IPS-NIHi7 (cell line): Measurements from ENCODE around the gene IMPDH2.

Experiments used
- DNase-seq: peaks from one replicate; pipeline ENCODE4 v3.0.0; 2012; ENCODE audit warnings: mixed read lengths; ENCODE audit errors: extremely low spot score

IMPDH2 gene

GRCh38 chr3:49028673-49029562 is at the start of gene IMPDH2:
TSS of gene IMPDH2 (minus strand) at chr3:49029398. CDS start at chr3:49029350, 48 bp downstream.
- DNase-seq: peak; percentile 90

DNA sequence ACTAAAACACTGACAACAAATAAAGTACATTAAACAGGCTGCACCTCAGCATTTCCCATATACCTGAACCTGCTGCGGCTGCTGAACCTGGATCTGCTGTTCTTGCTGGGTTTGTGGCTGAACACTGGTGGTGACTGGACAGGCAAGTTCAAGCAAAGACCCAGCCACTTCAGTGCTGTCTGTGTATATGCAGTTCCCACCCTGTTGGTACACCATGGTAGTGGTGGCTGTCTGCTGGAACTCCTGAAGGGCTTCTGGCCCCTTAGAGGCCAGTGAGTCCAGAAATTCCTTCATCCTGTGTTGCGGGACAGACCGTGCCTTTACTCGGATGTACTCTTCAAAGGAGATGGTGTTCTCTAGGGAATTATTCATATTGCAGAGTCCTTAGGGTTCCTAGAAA is 47.4 kb upstream of the IMPDH2 start:
- no peak for DNase-seq

- DNase-seq: no peak
Observed at GRCh38 chr3:49076116-49076515, 46.9 kb upstream of the IMPDH2 start.

DNA sequence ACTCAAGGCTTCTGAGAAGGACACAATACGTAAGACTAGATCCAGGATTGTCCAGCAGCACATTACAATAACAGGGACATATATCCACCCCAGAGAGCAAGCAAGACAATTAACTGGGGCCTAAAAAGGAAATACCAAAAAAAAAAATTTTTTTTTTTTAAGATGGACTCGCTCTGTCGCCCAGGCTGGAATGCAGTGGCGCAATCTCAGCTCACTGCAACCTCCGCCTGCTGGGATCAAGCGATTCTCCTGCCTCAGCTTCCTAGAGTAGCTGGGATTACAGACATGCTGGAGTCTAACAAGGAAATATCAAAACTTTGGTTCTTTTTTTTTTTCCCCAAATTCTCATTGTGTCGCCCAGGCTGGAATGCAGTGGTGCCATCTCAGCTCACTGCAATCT is 28.8 kb upstream of the IMPDH2 start:
- DNase-seq: no peak

DNA sequence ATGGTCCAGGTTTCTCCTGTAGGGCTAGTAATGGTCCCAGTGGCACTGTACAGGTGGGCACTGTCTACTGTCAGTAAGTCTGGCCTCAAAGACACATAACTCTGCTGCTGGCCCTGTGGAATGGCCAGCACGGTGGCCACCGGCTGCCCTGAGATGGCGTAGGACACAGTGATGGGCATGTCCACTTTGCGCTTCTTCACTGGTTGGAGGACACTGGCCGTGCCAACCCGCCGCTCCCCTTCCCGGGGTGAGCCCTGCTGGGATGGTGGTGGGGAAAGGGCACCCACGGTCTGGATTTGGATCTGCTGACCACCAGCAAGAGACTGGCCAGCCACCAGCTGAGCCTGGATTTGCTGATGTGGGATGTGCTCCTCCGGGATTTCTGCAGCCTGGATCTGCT is 28.1 kb upstream of the IMPDH2 start:
- no peak for DNase-seq

GRCh38 chr3:49054344-49054862 is 25.2 kb upstream of the IMPDH2 start:
- DNase-seq: no peak

GRCh38 chr3:49053543-49053942 is 24.3 kb upstream of the IMPDH2 start:
- DNase-seq: no peak

- no peak for DNase-seq
Observed at GRCh38 chr3:49035281-49035680, 6.1 kb upstream of the IMPDH2 start.

DNA sequence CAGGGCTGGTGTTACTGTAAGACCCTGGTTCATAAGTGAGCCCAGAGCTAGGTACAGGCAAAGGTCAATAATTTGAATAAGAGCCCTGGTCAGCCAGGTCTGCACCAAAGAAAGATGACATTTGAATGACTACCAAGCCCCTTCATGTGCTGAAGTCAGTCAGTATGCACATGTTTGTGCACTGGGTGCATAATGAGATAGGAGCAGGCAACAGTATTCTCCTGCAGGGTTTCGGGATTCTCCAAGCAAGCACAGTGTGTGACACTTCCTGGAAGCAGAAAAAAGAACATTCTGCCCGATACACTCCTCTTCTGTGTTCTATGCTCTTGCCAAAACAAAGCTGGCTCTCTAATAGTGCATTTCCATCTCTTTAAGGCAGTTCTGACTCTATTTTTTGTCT is 5.5 kb upstream of the IMPDH2 start:
- no peak for DNase-seq

- DNase-seq: no peak
Observed at GRCh38 chr3:49032646-49033304, 3.6 kb upstream of the IMPDH2 start.

GRCh38 chr3:49030321-49030720 is 1.1 kb upstream of the IMPDH2 start:
- DNase-seq: no peak

DNA sequence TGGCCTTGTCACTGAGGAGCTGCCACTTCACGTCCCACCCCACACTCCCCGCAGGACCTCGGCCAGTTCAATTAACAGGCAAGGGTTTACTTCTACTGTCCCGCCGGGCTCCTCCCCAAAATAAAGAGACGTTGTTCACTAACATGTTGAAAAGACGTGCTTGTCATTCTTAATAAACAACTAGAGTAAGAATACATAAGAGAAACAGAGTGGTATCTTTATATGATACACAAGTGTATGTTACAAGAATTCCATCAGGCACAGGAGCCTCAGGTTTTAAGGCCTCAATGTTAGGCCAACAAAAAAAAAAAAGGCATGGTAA is 326 bp upstream of the IMPDH2 start:
- DNase-seq: no peak

DNA sequence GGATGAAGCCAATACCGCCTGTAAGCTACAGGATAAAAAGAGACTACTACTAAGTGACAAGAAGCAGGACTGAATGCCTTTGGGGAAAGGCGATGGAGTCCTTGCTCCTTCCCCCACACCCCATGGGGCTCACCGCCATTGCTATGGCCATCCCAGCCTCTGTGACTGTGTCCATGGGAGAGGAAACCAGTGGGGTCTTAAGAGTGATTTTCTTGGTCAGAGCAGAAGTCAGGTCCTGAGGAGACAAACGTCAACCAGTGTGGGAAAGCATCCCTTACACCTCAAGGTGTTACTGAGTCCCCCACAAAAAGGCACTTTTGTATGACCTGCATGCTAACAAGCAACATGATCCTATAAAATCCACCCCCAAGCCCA is 913 bp downstream of the IMPDH2 start:
- DNase-seq: no peak

GRCh38 chr3:49027634-49028033 is 1.6 kb downstream of the IMPDH2 start:
- no peak for DNase-seq

GRCh38 chr3:49026536-49026935 is 2.7 kb downstream of the IMPDH2 start:
- no peak for DNase-seq

GRCh38 chr3:49025793-49026520 is 3.2 kb downstream of the IMPDH2 start:
- DNase-seq: no peak

GRCh38 chr3:49025005-49025792 is 4.0 kb downstream of the IMPDH2 start:
- DNase-seq: no peak

GRCh38 chr3:49024449-49024848 is 4.7 kb downstream of the IMPDH2 start:
- DNase-seq: no peak

GRCh38 chr3:49023775-49024174 is 5.4 kb downstream of the IMPDH2 start:
- DNase-seq: no peak

DNA sequence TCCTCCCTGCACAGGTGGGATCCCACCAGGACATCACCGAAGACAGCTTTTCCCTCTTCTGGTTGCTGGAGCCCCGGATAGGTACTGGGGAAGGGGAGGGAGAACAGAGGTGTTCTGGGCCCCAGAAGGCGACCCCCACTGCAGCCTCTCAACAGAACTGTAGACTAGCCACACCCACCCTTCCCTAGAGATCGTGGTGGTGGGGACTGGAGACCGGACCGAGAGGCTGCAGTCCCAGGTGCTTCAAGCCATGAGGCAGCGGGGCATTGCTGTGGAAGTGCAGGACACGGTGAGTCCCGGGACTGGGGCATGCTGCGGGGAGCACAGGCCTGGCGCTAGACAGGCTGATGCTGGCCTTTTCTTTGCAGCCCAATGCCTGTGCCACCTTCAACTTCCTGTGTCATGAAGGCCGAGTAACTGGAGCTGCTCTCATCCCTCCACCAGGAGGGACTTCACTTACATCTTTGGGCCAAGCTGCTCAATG is 6.5 kb downstream of the IMPDH2 start:
- DNase-seq: no peak
